Measurements from ENCODE around the gene SCGB1D2. TPM values are rescaled to one million over a fixed set of nuclear protein-coding genes. Genes with fewer than 3 reads are reported as not detected.
"Not testable (repeated sequence)": the region's sequence is repeated elsewhere in the genome, so short reads cannot be mapped to it uniquely, and the experiment has no call there.

The SCGB1D2 gene
- total RNA-seq = 10 to 100 TPM in 1 of 2 donors, not detected in 1; 40.5 TPM

DNA sequence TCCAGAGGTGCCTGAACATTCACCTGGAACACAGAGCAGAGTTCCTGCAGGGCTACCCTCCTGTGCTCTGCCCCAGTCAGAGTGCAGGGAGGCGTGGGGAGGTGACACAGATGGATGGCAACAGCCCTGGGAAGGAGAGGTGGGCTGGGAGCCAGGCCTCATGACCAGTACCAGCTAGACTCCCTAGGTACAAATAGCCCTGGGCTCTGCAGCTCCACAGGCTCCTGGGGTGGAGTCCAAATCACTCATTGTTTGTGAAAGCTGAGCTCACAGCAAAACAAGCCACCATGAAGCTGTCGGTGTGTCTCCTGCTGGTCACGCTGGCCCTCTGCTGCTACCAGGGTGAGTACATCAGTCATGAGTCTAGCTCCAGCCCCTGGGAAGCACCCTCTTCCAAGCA, at the start of gene SCGB1D2:
Gene SCGB1D2, plus strand, starts transcription at position 219 of the 400 bp plus-strand sequence. Its CDS starts 69 bp downstream, at position 288.
- intact Hi-C loops (cut with DNase I) = no loop called here
- H3K27ac ChIP-seq = no peak within 1 kb of the TSS
- peaks cover under 1% of the 10 kb centered on the region for H3K4me1 ChIP-seq (replicated peaks)
- peak; percentile 93 for DNase-seq (ENCODE audit: low spot score)
- TF ChIP-seq, protein P1, sequence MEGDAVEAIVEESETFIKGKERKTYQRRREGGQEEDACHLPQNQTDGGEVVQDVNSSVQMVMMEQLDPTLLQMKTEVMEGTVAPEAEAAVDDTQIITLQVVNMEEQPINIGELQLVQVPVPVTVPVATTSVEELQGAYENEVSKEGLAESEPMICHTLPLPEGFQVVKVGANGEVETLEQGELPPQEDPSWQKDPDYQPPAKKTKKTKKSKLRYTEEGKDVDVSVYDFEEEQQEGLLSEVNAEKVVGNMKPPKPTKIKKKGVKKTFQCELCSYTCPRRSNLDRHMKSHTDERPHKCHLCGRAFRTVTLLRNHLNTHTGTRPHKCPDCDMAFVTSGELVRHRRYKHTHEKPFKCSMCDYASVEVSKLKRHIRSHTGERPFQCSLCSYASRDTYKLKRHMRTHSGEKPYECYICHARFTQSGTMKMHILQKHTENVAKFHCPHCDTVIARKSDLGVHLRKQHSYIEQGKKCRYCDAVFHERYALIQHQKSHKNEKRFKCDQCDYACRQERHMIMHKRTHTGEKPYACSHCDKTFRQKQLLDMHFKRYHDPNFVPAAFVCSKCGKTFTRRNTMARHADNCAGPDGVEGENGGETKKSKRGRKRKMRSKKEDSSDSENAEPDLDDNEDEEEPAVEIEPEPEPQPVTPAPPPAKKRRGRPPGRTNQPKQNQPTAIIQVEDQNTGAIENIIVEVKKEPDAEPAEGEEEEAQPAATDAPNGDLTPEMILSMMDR (IDR thresholded peaks at IDR 0.05) = peak in 1 of 4 experiments; percentile 31
- peak; percentile 82 for TF ChIP-seq POLR2AphosphoS5 (IDR thresholded peaks at IDR 0.05)
- no peak for TF ChIP-seq POLR2A (IDR thresholded peaks at IDR 0.05)
- no peaks in the 10 kb centered on the region for H3K9me3 ChIP-seq
- no peaks in the 10 kb centered on the region for H3K27me3 ChIP-seq (replicated peaks; ENCODE audit: insufficient read depth)
- WGBS = 16% methylated on average over 3 of the region's 3 CpGs
- no peaks in the 10 kb centered on the region for H3K36me3 ChIP-seq
- H3K4me3 ChIP-seq = no peak within 1 kb of the TSS

DNA sequence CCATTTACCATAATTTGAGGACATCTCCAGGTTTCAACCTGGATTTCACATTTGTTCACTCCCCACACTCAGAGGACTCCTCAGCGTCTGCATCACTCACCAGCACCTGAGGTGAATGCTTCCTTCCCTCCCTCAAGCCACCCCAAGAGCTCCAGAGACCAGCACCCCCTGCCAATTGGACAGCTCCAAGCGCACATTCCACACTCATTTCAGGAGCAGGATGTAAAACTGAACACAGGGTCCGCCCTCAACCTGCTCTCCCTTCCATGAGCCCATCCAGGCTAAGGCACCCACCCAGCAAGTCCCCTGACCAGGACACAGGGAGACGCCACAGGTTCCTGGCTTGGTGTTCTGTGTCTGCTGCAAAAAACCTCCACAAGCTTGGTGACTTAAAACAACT, 48.1 kb upstream of the SCGB1D2 start:
- intact Hi-C loops (cut with DNase I) = no loop called here
- TF ChIP-seq, protein P1 (IDR thresholded peaks at IDR 0.05) = no peak
- no peak for TF ChIP-seq POLR2AphosphoS5 (IDR thresholded peaks at IDR 0.05)
- no peak for TF ChIP-seq POLR2A (IDR thresholded peaks at IDR 0.05)
- H3K9me3 ChIP-seq = no peaks in the 10 kb centered on the region
- no peak overlapping the region for H3K4me3 ChIP-seq
- 59% methylated on average over 4 of the region's 4 CpGs for WGBS
- DNase-seq (ENCODE audit: low spot score) = no peak
- H3K4me1 ChIP-seq (replicated peaks) = no peaks in the 10 kb centered on the region
- H3K27ac ChIP-seq = no peak overlapping the region
- no peaks in the 10 kb centered on the region for H3K36me3 ChIP-seq
- H3K27me3 ChIP-seq (replicated peaks; ENCODE audit: insufficient read depth) = peaks cover 8% of the 10 kb centered on the region

DNA sequence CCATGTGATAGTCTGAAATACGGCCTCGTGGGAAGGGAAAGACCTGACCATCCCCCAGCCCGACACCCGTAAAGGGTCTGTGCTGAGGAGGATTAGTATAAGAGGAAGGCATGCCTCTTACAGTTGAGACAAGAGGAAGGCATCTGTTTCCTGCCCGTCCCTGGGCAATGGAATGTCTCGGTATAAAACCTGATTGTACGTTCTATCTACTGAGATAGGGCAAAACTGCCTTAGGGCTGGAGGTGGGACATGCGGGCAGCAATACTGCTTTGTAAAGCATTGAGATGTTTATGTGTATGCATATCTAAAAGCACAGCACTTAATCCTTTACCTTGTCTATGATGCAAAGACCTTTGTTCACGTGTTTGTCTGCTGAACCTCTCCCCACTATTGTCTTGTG, 47.0 kb upstream of the SCGB1D2 start:
- H3K36me3 ChIP-seq; DNase-seq (ENCODE audit: low spot score); H3K4me1 ChIP-seq (replicated peaks); H3K9me3 ChIP-seq; intact Hi-C loops (cut with DNase I); H3K4me3 ChIP-seq; H3K27ac ChIP-seq; H3K27me3 ChIP-seq (replicated peaks; ENCODE audit: insufficient read depth): not testable (repeated sequence)
- 6% methylated on average over 4 of the region's 9 CpGs for WGBS

DNA sequence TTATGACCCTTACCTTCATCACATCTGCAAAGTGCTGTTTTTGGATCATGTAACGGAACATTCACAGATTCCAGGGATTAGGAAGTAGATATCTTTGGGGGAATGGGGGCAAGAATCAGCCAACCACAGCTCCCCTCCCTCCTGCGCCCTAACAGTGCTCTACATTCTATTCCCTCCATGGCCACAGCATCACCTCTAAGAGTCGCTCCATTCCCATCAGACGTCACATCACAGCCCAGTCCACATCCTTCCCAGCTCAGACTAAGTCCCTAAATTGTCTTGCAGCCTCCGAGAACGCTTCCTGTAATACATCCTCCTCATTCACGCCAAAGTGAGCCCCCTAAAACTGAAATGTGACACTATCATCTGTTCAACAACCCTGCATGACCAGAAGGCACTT, 46.1 kb upstream of the SCGB1D2 start:
- Histone ChIP-seq H3K27me3 (replicated peaks; ENCODE audit: insufficient read depth) (peaks cover 3% of the 10 kb centered on the region), H3K36me3 (no peaks in the 10 kb centered on the region), H3K27ac (no peak overlapping the region), H3K9me3 (no peaks in the 10 kb centered on the region), H3K4me3 (no peak overlapping the region), H3K4me1 (replicated peaks) (no peaks in the 10 kb centered on the region)
- intact Hi-C loops (cut with DNase I) = no loop called here
- TF ChIP-seq POLR2AphosphoS5 (IDR thresholded peaks at IDR 0.05) (no peak), POLR2A (IDR thresholded peaks at IDR 0.05) (no peak)
- TF ChIP-seq, protein P1 (IDR thresholded peaks at IDR 0.05) = no peak
- no peak for DNase-seq (ENCODE audit: low spot score)
- WGBS = 50% methylated on average over 7 of the region's 7 CpGs

GRCh38 chr11:62197400-62197799, 44.6 kb upstream of the SCGB1D2 start:
- H3K9me3 ChIP-seq; H3K36me3 ChIP-seq; H3K4me1 ChIP-seq (replicated peaks); intact Hi-C loops (cut with DNase I); H3K27ac ChIP-seq; H3K27me3 ChIP-seq (replicated peaks; ENCODE audit: insufficient read depth); DNase-seq (ENCODE audit: low spot score); H3K4me3 ChIP-seq: not testable (repeated sequence)
- 100% methylated on average over 2 of the region's 2 CpGs for WGBS

DNA sequence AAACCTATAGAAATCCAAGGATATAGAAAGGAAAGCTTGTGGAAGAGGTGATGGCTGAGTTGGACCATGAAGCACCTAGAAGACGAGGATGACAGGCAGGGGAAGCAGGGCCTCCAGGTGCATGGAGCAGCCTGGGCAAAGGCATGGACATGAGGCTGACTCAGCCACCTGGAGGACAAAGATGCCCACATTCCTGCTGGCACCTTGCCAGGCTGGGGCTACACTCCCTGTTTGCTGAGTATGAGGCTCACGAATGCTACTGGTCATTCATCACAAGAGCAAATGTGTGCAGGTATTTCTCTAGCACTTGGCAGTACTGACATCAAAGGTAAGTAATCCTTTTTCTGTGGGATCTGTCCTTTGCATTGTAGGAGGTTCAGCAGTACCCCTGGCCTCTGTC, 40.7 kb upstream of the SCGB1D2 start:
- H3K9me3 ChIP-seq = no peaks in the 10 kb centered on the region
- no peak overlapping the region for H3K27ac ChIP-seq
- H3K4me1 ChIP-seq (replicated peaks) = no peaks in the 10 kb centered on the region
- no peak overlapping the region for H3K4me3 ChIP-seq
- no peak for DNase-seq (ENCODE audit: low spot score)
- no peaks in the 10 kb centered on the region for H3K27me3 ChIP-seq (replicated peaks; ENCODE audit: insufficient read depth)
- no peaks in the 10 kb centered on the region for H3K36me3 ChIP-seq
- 51% methylated on average over 2 of the region's 2 CpGs for WGBS
- intact Hi-C loops (cut with DNase I) = no loop called here
- TF ChIP-seq POLR2A (IDR thresholded peaks at IDR 0.05) (no peak), POLR2AphosphoS5 (IDR thresholded peaks at IDR 0.05) (no peak)
- TF ChIP-seq, protein P1 (IDR thresholded peaks at IDR 0.05) = no peak

Data from prostate gland (tissue), 2 donors.